HAP-1 (cell line): Measurements from ENCODE around the gene HP.
A peak's percentile ranks its signal among the peaks of the same experiment; 100 is the strongest.

Source experiments
- DNase-seq, 2 experiments: peaks; one replicate each; pipeline ENCODE4 v3.0.0-alpha.2; 2016 to 2020; ENCODE audit warnings: low spot score in 2 of 2
- H3K27me3 ChIP-seq: fragments of 250-450 bp; sonication (Bioruptor Pico); 2 replicates; pipeline ENCODE4 v1.5.1; 2020; ENCODE audit warnings: low read depth, mild to moderate bottlenecking, moderate library complexity
- H3K36me3 ChIP-seq: fragments of 250-450 bp; sonication (Bioruptor Pico); replicated peaks from 2 replicates; pipeline ENCODE4 v1.5.1; 2020; ENCODE audit warnings: mild to moderate bottlenecking
- H3K4me1 ChIP-seq: fragments of 250-450 bp; sonication (Bioruptor Pico); 2 replicates; pipeline ENCODE4 v1.5.1; 2020; ENCODE audit warnings: mild to moderate bottlenecking
- H3K4me3 ChIP-seq: fragments of 250-450 bp; sonication (Bioruptor Pico); 2 replicates; pipeline ENCODE4 v1.5.1; 2020; ENCODE audit warnings: mild to moderate bottlenecking, moderate library complexity
- H3K9me3 ChIP-seq: fragments of 250-450 bp; sonication (Bioruptor Pico); 2 replicates; pipeline ENCODE4 v1.5.1; 2020; ENCODE audit warnings: mild to moderate bottlenecking, moderate library complexity
- in situ Hi-C: fragments of 300-500 bp; cut with MboI; formaldehyde crosslinking; loops from 3 replicates; pipeline ENCODE4 v1.14.3; 2020; ENCODE audit warnings: low sequenced_read_pairs, inconsistent platforms, mixed read lengths

Gene HP

GRCh38 chr16:72083778-72084404 is 29.6 kb downstream of the HP start:
- Histone ChIP-seq H3K27me3 (no peaks in the 10 kb centered on the region), H3K9me3 (no peaks in the 10 kb centered on the region), H3K36me3 (peaks cover 31% of the 10 kb centered on the region), H3K4me1 (no peaks in the 10 kb centered on the region), H3K4me3 (no peak overlapping the region)
- no peak for DNase-seq
- in situ Hi-C loops, result no loop called here

- Histone ChIP-seq H3K4me3 (no peak overlapping the region), H3K9me3 (no peaks in the 10 kb centered on the region), H3K4me1 (no peaks in the 10 kb centered on the region), H3K36me3 (peaks cover 37% of the 10 kb centered on the region), H3K27me3 (no peaks in the 10 kb centered on the region)
- DNase-seq, result no peak
- in situ Hi-C loops, result no loop called here
These were observed 30.1 kb downstream of the HP start for GRCh38 chr16:72084445-72084844.

- Histone ChIP-seq H3K9me3 (no peaks in the 10 kb centered on the region), H3K27me3 (no peaks in the 10 kb centered on the region), H3K36me3 (peaks cover 42% of the 10 kb centered on the region), H3K4me1 (no peaks in the 10 kb centered on the region), H3K4me3 (no peak overlapping the region)
- in situ Hi-C loops, result no loop called here
- DNase-seq, result no peak
These were observed 30.7 kb downstream of the HP start for GRCh38 chr16:72085002-72085401.

GRCh38 chr16:72091217-72091616 is 36.9 kb downstream of the HP start:
- DNase-seq, result no peak
- Histone ChIP-seq H3K4me1 (peaks cover 5% of the 10 kb centered on the region), H3K36me3 (peaks cover 33% of the 10 kb centered on the region), H3K4me3 (no peak overlapping the region), H3K9me3 (no peaks in the 10 kb centered on the region), H3K27me3 (no peaks in the 10 kb centered on the region)
- in situ Hi-C loops, result no loop called here

- in situ Hi-C loops, result no loop called here
- Histone ChIP-seq H3K36me3 (peaks cover 31% of the 10 kb centered on the region), H3K9me3 (no peaks in the 10 kb centered on the region), H3K27me3 (no peaks in the 10 kb centered on the region), H3K4me1 (peaks cover 5% of the 10 kb centered on the region), H3K4me3 (peak overlapping the region; percentile 81)
- peak; percentile 54 to 65 for DNase-seq
These were observed 38.6 kb downstream of the HP start for GRCh38 chr16:72092832-72093447.

GRCh38 chr16:72093448-72094265 is 39.4 kb downstream of the HP start, which contains the start of the genes DHX38 and TXNL4B:
Gene DHX38 (plus strand): TSS chr16:72093847. CDS start chr16:72096158, 2,311 bp downstream.
Gene TXNL4B (minus strand): TSS chr16:72093620. CDS start chr16:72090749, 2,871 bp downstream.
- DNase-seq, result peak; percentile 95 to 98
- Histone ChIP-seq H3K4me3 (peak within 1 kb of the TSS; percentile 81), H3K4me1 (peaks cover 5% of the 10 kb centered on the region), H3K27me3 (no peaks in the 10 kb centered on the region), H3K36me3 (peaks cover 28% of the 10 kb centered on the region), H3K9me3 (no peaks in the 10 kb centered on the region)
- in situ Hi-C loops, result no loop called here

GRCh38 chr16:72094266-72094610 is 39.9 kb downstream of the HP start:
- in situ Hi-C loops, result no loop called here
- H3K36me3 ChIP-seq, result peaks cover 28% of the 10 kb centered on the region
- DNase-seq, result no peak
- H3K27me3 ChIP-seq, result no peaks in the 10 kb centered on the region
- no peaks in the 10 kb centered on the region for H3K9me3 ChIP-seq
- peaks cover 5% of the 10 kb centered on the region for H3K4me1 ChIP-seq
- H3K4me3 ChIP-seq, result peak overlapping the region; percentile 81

GRCh38 chr16:72098936-72099335 is 44.6 kb downstream of the HP start:
- no peak for DNase-seq
- H3K4me1 ChIP-seq, result peaks cover 5% of the 10 kb centered on the region
- H3K9me3 ChIP-seq, result no peaks in the 10 kb centered on the region
- no peak overlapping the region for H3K4me3 ChIP-seq
- in situ Hi-C loops, result no loop called here
- peaks cover 66% of the 10 kb centered on the region for H3K36me3 ChIP-seq
- H3K27me3 ChIP-seq, result no peaks in the 10 kb centered on the region

GRCh38 chr16:72099377-72099818 is 45.1 kb downstream of the HP start:
- Histone ChIP-seq H3K4me1 (peaks cover 5% of the 10 kb centered on the region), H3K9me3 (no peaks in the 10 kb centered on the region), H3K27me3 (no peaks in the 10 kb centered on the region), H3K36me3 (peaks cover 71% of the 10 kb centered on the region), H3K4me3 (no peak overlapping the region)
- DNase-seq, result peak; percentile 13 to 67
- in situ Hi-C loops, result no loop called here

GRCh38 chr16:72101195-72101594 is 46.9 kb downstream of the HP start:
- H3K4me1 ChIP-seq, result no peaks in the 10 kb centered on the region
- H3K27me3 ChIP-seq, result no peaks in the 10 kb centered on the region
- no peak for DNase-seq
- H3K36me3 ChIP-seq, result peaks cover 84% of the 10 kb centered on the region
- in situ Hi-C loops, result no loop called here
- no peak overlapping the region for H3K4me3 ChIP-seq
- no peaks in the 10 kb centered on the region for H3K9me3 ChIP-seq

GRCh38 chr16:72104905-72105304 is 50.6 kb downstream of the HP start:
- DNase-seq, result no peak
- Histone ChIP-seq H3K36me3 (peaks cover 92% of the 10 kb centered on the region), H3K4me3 (no peak overlapping the region), H3K27me3 (no peaks in the 10 kb centered on the region), H3K9me3 (no peaks in the 10 kb centered on the region), H3K4me1 (no peaks in the 10 kb centered on the region)
- in situ Hi-C loops, result no loop called here

- H3K36me3 ChIP-seq, result peaks cover 92% of the 10 kb centered on the region
These were observed 51.7 kb downstream of the HP start for GRCh38 chr16:72105978-72106377.

GRCh38 chr16:72107371-72107770 is 53.1 kb downstream of the HP start:
- no peaks in the 10 kb centered on the region for H3K4me1 ChIP-seq
- no peak overlapping the region for H3K4me3 ChIP-seq
- H3K27me3 ChIP-seq, result no peaks in the 10 kb centered on the region
- no peak for DNase-seq
- H3K9me3 ChIP-seq, result no peaks in the 10 kb centered on the region
- in situ Hi-C loops, result no loop called here
- peaks cover 92% of the 10 kb centered on the region for H3K36me3 ChIP-seq

More at GRCh38 chr16:72105978-72106377, 51.7 kb downstream of the HP start:
- DNase-seq, result no peak
- Histone ChIP-seq H3K4me1 (no peaks in the 10 kb centered on the region), H3K9me3 (no peaks in the 10 kb centered on the region), H3K4me3 (no peak overlapping the region), H3K27me3 (no peaks in the 10 kb centered on the region)
- in situ Hi-C loops, result no loop called here
